HG03439 (cell line): ENCODE results near the gene DNAJB2.
"Not testable (repeated sequence)": the region's sequence is repeated elsewhere in the genome, so short reads cannot be mapped to it uniquely, and the experiment has no call there.

ENCODE experiments used
- ATAC-seq: cut with Tn5 transposase; IDR thresholded peaks from one replicate; pipeline ENCODE4 v1.9.1; 2021; ENCODE audit warnings: mild to moderate bottlenecking, moderate library complexity; ENCODE audit not compliant: unreplicated experiment

The DNAJB2 gene

DNA sequence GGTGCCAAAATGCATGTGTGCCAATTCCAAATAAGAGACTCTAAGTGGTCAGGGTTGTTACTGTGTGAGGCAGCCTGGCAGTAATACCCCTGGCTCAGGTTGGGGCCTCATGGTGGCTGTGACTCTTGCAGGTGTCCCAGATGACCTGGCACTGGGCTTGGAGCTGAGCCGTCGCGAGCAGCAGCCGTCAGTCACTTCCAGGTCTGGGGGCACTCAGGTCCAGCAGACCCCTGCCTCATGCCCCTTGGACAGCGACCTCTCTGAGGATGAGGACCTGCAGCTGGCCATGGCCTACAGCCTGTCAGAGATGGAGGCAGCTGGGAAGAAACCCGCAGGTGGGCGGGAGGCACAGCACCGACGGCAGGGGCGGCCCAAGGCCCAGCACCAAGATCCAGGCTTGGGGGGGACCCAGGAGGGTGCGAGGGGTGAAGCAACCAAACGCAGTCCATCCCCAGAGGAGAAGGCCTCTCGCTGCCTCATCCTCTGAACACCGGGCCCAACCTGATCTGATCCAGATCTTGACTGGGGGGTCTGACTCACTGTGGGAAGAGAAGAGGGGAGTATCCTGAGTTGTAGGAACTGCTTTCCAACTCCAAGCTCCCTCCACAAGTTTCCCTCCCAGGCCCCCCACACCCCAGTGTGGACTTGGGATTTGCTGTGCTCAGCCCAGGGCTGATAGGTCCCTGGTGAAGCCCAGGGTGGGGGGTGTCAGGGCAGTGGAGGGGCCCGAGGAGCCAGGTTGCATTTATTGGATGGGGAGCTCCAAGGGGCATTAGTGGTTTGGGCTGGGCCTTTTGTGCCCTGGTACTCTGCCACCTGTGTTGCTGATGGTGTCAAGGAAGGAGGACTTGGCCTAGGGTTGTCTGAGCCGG lies 5.6 kb downstream of the DNAJB2 start:
- no peak for ATAC-seq

DNA sequence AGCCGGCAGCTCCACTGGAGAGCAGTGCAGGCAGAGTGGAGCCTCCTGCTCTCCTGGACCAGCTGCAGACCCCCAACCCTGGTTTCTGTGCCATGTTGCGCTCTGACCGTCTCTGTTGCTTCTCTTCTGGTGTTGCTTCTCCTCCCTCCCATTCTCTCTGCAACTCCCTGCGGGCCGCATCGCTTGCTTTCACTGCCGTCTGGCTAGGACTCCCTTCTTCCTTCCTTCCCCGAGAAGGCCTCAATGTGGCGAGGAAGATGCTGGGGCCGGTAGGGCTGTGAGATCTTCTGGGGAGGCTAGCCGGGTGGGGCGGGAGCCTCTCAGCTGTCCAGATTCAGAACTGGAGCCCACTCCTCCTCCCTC lies 6.2 kb downstream of the DNAJB2 start:
- no peak for ATAC-seq

DNA sequence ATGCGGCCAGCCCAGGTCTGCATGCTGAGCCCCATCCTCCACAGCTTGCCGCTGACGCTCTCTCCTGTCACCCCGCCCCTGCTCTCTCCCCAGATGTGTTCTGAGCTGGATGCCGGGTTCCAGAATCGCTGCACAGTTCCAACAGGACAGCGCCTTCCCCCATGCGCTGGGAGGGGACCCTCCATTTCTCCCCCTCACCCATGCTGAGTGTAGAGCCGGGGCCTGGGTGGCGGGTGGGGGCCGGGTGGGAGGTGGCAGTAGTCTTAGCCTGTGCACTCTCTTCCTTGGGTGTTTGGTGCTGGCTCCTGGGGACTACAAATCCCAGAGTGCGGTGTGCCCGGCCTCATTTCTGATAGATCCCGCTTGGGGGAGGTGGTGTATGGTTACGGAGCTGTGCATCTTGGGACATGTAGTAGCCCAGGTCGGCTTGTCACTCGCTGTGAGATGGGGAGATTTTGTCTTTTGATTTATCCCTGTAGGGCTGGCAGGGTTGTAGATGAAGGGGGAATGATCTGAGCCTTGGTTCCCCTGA lies 6.8 kb downstream of the DNAJB2 start:
- no peak for ATAC-seq

DNA sequence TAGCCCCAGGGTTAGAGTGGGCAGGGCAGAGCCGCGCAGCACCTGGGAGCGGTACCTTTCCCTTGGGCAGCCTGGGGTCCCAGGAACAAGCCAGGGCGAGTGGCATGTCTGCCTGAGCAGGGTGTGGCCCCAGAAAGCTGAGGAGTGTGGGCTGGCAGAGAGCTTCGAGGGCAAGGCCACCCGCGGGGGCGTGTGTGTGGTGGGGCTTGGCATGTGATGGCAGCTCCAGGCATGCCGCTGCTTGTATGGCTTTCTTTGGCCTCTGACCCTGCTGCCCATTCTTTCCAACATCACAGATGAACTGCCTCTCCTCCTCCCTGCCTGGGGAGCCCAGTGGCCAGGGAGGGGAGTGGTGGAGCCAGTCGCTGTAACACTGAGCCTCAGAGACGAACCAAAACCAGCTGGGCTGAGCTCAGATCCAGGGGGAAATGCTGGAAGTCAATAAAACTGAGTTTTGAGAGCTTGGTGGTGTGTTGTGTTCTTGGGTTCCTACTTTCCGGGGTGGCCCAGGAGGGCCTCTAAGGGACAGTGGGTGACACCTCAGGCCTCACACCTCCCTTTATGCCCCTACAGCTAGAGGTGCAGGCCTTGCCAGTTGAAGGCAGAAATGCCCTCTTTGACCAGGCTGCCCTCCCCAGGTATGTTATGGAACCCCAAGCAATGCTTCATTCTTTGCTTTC lies 7.4 kb downstream of the DNAJB2 start:
- ATAC-seq = no peak

DNA sequence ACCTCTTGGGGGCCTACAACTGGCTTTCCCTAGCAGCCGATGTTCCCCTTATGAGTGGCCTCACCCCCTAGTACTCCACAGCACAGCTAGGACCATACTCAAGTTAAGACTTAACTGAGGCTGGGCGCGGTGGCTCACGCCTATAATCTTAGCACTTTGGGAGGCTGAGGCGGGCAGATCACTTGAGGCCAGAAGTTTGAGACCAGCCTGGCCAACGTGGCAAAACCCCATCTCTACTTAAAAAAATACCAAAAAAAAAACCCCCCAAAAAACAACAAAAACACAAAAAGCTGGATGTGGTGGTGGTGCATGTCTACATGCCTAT lies 7.9 kb downstream of the DNAJB2 start:
- ATAC-seq = not testable (repeated sequence)

DNA sequence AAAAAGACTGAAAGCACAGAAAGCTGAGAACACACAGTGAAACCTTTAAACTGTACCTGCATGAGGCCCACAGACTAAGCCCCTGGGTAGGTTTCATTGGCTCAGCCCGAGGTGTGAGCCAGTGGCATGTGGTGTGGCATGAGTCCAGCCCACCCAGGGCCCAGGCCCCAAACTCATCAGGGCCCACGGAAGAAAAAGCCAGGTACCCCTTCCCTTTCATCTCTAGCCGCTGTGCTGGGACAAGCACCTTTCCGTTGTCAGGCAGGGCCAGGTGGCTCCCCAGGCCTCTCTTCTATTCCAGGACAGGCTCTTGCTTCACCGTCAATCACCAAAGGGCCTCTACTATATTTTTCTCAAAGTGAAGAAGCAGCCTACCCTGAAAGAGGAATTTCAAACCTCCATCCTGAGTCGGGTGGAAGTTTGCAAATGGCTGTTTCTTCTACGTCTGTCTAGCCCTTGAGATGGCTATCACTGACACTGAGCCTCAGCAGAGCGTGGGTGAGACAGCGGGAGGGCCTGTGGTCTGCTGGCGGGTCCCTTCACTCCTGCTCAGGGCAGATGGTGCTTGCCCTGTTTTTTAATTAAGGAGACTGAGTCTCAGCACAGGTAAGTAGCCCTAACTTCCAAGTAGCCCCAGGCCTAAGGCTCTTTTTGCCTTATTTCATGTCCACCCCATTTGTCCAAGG lies 8.6 kb downstream of the DNAJB2 start:
- ATAC-seq = no peak

DNA sequence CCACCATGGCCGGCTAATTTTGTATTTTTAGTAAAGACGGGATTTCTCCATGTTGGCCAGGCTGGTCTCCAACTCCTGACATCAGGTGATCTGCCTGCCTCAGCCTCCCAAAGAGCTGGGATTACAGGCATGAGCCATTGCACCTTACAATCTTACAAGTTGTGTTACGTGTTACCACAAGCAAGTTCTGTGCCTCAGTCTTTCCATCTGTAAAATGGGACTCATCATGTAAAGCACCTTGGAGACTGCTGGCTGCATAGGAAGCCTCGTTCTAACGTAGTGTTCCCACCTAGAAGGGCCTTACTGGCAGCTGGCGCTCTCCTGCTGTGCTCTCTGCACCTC lies 10.0 kb downstream of the DNAJB2 start:
- ATAC-seq = no peak

DNA sequence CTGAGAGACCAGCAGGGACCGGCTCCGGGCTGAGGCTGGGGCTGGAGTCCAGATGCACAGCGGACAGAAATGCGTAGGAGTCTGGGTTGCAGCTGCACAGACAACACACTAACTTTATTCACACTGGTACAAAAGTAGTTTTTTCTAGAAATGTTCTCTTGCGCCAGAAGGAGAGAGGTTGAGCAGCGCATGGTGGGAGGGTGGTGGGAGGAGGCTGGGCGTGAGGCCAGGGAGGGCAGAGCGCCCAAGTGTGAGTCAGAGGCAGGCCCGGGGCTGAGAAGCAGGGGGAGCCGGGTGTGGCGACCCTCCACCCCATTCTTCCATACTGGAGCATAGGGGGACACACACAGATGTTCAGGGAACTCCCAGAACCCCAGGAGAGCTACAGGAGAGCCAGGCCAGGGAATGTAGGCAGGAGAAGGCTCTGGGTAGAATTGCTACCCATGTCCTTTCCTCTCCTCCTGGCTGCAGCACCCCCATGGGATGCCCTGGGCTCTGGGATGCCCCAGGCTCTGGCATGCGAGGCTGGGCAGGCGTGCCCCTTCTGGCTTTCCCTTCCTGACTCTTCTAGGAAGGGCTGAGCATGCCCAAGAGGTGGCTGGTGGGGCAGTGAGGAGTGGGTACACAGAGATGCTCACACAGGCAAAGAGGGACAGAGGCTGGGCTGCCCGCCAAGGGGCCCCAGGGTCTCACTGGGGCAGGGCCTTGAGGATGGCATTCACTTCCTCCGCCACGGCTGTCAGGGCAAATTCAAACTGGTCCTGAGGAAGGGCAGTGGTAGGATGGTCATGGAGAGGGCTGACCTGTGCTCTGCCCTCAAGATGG lies 10.6 kb downstream of the DNAJB2 start:
- no peak for ATAC-seq

DNA sequence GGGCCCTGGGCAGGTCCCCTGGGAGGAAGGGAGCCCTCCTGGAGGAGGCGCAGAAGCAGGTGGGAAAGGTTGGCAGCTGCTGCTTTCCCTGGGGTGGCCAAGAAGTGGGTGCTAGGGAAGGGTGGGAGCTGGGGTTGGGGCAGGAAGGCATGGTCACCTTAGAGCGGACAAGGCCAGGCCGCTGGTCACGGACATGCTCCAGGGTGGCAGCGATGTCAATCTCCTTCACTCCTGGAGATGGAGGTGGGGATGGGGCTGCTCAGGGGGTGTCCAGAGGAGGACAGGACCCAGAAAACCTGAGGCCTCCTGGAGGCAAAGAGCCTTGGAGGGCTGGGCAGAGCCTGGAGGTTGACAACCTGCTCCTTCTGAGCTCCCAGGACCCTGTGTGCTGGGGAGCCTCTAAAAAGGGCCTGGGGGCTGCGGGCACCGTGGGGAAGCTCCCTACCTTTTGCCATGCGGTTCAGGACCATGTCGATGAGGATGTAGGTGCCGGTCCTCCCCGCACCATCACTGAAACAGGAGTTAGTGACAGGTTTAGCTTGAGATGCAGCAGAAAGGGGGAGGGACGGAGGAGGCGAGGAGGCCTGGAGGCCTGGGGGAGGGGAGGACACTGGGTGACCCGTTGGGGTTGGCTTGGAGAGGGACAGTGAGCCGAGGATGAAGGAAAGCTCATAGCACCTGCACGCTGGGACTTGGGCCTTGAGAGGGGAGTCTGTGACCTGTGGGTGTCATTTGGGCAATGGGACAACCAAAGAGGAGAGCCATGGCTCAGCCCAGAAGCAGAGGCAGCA lies 11.4 kb downstream of the DNAJB2 start:
- no peak for ATAC-seq

DNA sequence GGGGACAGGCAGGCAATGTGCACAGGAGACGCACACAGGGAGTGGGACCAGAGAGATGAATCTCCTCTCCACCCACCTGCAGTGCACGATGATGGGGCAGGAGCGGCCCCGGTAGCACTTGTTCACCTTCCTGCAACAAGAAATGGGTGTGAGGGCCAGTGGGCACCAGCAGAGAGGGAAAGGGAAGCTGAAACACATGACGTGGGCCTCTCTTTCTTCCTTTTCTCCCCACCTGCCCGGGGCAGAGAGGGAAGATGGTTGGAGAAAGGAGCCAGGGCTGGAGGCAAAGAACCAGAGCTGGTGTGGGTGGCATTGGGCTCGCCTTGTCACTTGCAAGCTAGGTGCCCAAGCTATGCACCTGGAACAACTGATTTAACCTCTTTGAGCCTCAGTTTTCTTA lies 12.2 kb downstream of the DNAJB2 start:
- no peak for ATAC-seq

DNA sequence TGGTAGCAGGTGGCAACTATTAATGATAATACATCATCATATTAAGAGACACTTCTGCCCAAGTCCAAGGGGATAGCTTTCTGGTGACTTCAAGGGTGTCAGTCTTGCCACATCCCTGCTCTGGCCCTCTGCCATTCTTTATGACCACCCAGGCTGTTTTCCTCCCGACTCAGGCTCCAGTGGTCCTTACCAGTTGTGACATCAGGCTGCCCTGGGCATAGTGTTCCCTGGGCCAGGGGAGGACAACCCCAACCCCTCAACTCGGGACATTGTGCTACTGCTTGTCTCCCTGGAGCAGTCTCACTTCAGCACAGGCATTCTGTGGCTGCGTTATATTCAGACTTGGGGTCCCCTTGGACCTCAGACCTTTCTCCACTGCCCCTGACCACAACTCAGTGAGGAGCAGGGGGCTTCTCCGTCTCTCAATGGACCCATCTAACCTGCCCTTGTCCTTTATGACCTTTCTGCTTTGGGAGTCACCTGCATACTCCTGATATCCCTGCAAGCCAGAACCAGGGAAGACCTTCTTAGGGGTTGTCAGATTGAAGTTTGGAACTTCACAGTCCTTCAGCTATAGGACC lies 12.8 kb downstream of the DNAJB2 start:
- no peak for ATAC-seq

DNA sequence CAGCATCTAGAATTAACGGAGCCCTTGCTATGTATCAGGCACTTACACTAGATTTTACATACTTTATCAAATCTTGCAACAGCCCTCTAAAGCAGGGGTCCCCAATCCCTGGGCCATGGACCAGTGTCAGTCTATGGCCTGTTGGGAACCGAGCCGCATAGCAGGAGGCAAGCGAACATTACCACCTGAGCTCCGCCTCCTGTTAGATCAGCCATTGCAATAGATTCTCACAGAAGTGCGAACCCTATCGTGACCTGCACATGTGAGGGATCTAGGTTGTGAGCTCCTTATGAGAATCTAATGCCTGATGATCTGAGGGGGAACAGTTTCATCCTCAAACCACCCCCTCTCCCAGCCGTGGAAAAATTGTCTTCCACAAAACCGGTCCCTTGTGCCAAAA lies 13.4 kb downstream of the DNAJB2 start:
- no peak for ATAC-seq

DNA sequence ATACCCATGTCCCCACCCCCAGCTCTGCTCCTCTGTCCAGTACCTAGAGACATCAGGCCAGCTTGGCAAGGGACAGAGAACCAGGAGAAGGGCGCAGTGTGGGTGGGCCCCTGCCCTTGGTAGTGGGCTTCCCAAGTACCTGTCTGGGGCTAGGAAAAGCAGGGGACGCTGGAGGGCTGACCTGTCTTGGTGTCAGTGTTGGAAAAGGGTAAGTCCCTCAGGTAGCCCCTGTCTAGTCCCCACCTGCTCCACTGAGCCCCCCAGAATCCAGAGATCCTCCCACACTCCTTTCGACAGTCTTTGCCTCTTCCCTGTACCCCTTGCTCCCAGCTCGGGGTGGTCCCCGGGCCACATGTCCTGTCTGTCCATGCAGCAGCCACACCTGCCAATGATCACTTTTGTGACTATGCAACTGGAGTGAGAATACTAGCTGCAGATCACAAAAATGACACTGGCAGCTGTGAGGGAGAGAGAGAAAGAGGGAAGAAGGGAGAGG lies 14.6 kb downstream of the DNAJB2 start:
- ATAC-seq = no peak

DNA sequence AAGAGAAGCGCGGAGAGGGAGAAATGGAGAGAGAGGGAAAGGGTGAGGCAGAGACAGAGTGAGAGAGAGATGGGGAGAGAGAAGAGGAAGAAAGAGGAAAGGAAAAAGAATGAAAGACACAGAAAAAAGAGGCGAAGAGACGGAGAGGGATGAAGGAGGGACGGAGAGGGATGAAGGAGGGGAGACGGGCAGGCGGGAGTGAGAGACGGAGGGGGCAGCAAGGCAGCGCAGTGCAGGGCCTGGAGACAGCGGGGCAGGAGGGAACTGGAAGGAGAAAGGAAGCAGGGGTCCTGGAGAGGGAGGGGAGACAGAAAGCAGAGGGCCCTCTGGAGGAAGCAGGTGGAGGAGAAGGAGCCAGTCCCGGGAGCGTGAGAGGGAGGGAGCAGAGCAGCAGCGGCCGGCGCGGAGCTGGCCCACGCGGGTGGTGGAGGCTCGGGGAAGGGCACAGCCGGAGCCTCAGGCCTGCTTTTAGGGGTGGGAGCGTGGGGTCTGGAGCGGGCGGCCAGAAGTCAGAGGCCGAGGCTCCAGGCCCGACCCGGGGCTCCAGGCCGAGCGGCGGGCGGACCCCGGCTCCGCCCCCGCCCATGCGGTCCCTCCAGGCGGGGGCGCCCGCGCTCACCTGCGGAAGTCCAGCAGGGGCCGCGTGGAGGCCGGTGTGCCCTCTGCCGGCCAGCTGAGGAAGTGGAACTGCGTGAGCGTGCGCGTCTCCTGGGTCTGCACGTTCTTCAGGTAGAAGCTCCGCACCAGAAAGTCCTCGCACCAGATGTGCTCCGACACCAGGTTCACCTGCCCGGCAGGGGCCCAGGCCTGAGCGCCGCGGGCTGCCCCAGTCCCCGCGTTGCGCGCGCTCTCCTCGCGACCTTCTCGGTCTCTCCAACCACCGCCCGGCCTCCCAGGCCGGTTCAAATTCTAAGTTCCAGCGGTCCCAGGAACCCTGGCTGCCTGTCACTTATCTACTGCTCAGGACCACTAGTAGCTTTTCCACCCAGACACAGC lies 15.5 kb downstream of the DNAJB2 start:
- peak; percentile 87 for ATAC-seq

DNA sequence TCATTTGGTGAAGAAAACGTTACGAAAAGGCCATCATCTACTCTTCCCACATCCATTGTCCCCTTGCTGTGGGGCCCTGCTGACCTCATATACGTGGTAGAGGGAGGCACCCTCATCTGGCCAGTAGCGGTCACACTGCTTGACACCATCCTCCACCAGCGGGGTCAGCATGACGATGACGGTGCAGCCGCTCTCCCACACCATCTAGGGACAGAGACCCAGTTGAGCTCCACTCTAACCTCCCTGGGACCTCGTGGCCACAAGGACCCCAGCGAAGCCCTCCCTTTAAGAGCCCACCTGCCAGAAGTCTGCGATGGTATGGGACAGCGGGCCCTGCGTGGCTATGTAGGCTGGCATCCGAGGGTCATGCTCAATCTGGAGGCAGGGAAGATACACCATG lies 17.0 kb downstream of the DNAJB2 start:
- no peak for ATAC-seq

DNA sequence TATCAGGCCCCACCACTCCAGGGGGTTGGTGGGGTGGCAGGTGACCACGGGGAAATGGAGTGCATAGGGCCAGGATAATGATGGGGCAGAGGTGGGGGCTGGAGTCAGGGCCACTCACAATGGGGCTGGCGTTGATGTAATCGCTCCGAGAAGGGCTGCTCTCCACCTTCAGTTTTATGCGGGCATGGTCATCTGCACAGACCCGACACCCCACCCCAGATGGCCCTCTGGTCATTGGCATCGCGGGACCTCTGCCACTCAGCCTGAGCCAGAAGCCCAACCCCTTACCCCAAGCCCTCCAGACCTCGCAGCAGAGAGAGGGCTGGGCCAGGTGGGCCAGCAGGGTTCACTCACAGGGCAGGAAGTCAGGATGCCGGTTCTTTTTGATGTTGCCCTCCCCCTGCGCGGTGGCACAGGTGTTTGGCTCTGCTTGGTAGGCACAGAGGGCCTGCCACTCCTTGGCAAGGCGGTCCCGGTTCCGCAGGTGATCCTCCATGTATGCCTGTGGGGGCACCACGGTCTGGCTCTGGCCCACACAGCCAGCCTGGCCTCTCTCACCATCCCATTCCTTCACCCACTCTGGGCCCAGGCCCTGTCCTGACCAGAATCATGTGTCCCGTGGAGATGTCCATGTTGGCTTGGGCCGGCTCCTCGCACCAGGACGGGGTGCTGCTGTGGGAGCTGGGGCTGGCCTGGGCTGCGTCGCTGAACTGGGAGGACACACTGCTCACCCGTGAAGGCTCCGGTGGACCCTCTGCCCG lies 17.6 kb downstream of the DNAJB2 start:
- no peak for ATAC-seq

DNA sequence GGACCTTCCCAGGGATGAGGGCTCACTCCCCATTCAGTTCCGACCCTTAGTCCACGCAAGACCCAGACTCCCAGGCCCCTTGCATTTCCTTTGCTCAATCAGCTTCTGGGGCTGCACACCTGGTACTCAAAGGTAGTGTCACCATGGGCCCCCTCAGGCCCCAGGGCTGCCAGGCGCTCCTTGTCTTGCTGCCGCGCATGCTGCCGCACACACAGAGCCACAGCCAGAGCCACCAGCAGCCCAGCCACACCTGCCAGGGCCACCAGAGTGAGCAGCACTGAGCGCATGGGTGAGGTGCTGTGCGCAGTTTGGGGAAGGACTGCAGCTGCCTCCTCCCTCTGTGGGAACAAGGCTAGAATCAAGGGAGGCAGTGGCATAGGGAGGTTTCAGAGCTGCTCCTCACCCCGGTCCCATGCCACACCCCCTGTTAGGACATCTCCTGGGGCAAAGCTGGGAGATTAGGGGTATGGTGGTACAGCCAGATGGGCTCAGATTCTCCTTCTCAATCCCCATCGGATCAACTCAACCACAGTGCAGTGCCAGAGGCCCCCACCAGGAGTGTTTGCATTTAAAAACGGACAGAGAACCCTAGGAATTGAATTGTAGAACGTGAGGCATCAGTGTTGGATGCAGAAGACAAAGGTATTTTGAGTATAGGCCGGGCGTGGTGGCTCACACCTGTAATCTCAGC lies 18.7 kb downstream of the DNAJB2 start:
- no peak for ATAC-seq
